ENCODE data around the gene THBD. TPM values are rescaled to one million over a fixed set of nuclear protein-coding genes. Genes with fewer than 3 reads are reported as not detected.

Gene THBD
- total and polyA plus RNA-seq, 2 of the 4 experiments (the other 2 are of a cell fraction) = 0.07 TPM; not detected in 1

- Histone ChIP-seq H3K9me1 (ENCODE audit: insufficient read depth, low read length) (no peaks in the 10 kb centered on the region), H2AFZ (replicated peaks; ENCODE audit: low read length, poor library complexity) (no peak overlapping the region), H3K4me3 (ENCODE audit: insufficient read depth, low read depth, low read length) (no peak overlapping the region), H3K56ac (ENCODE audit: extremely low read depth, insufficient read depth, low read length) (no peak overlapping the region), H2BK20ac (ENCODE audit: low read depth, low read length) (no peak overlapping the region), H3K79me1 (ENCODE audit: low read depth in 1 of 2, low read length in 2 of 2) (no peaks in the 10 kb centered on the region), H2BK5ac (ENCODE audit: low read depth, low read length, poor library complexity, severe bottlenecking) (no peak overlapping the region), H2BK15ac (ENCODE audit: low read depth, low read length) (no peak overlapping the region), H2AK5ac (ENCODE audit: low read depth, low read length) (no peak overlapping the region), H2BK120ac (ENCODE audit: low read depth, low read length) (no peak overlapping the region), H3K18ac (ENCODE audit: low read depth, low read length) (no peak overlapping the region), H3K4me2 (ENCODE audit: low read depth, low read length) (no peak overlapping the region), H3K14ac (replicated peaks; ENCODE audit: low read depth, low read length) (no peak overlapping the region), H3K23ac (ENCODE audit: low read depth, low read length) (no peak overlapping the region), H4K5ac (ENCODE audit: low read depth, low read length) (no peak overlapping the region), H4K91ac (ENCODE audit: insufficient read depth, low read depth, low read length) (no peak overlapping the region), H2AK9ac (replicated peaks; ENCODE audit: low read depth, low read length, poor library complexity) (no peak overlapping the region), H3K4me1 (ENCODE audit: control insufficient read depth, insufficient read depth, low read length) (no peaks in the 10 kb centered on the region), H3K9me3 (ENCODE audit: control insufficient read depth, insufficient read depth, low read length) (no peaks in the 10 kb centered on the region), H3K27ac (ENCODE audit: insufficient read depth, low read length) (no peak overlapping the region), H3K36me3 (ENCODE audit: control insufficient read depth, insufficient read depth, low read length) (no peaks in the 10 kb centered on the region), H4K20me1 (ENCODE audit: insufficient read depth, low read length) (no peaks in the 10 kb centered on the region), H3K9ac (ENCODE audit: low read depth, low read length) (no peak overlapping the region), H3K4ac (ENCODE audit: low read depth, low read length) (no peak overlapping the region), H3K27me3 (ENCODE audit: control insufficient read depth, insufficient read depth, low read length) (peaks cover 4% of the 10 kb centered on the region), H4K8ac (ENCODE audit: low read depth in 2 of 2, low read length in 2 of 2) (no peak overlapping the region)
- DNase-seq (no peak), ATAC-seq (ENCODE audit: low read depth) (no peak)
- intact Hi-C loops (cut with micrococcal nuclease) = no loop called here
- WGBS, 2 experiments (ENCODE audit: extremely low coverage in 2 of 2, insufficient read length in 1 of 2) = 0% methylated on average over 1 of the region's 6 CpGs; no CpG with 5 or more reads in 1 of the 2 experiments
- BruUV-seq (replicated peaks) = no TSS peak
- dilution Hi-C loops (cut with HindIII; ENCODE audit: low sequenced_read_pairs, unreplicated experiment) = no loop called here
- ChIA-PET POLR2A (ENCODE audit: unreplicated experiment) (no interaction called here), CTCF (no interaction called here)
- in situ Hi-C loops (cut with MboI; ENCODE audit: low sequenced_read_pairs) = no loop called here
- no peak for TF ChIP-seq CEBPB (IDR thresholded peaks at IDR 0.05; ENCODE audit: low read depth, low read length)
- TF ChIP-seq FOS (IDR thresholded peaks at IDR 0.05; ENCODE audit: low read depth, low read length) = no peak
- no peak for TF ChIP-seq BHLHE40 (IDR thresholded peaks at IDR 0.05; ENCODE audit: low read depth, low read length)
- no peak for TF ChIP-seq RCOR1 (IDR thresholded peaks at IDR 0.05; ENCODE audit: insufficient replicate concordance, low read length)
- TF ChIP-seq POLR2A (IDR thresholded peaks at IDR 0.05; ENCODE audit: low read depth, low read length) = no peak
- TF ChIP-seq USF2 (IDR thresholded peaks at IDR 0.05; ENCODE audit: low read depth, low read length) = no peak
- no peak for TF ChIP-seq CHD1 (IDR thresholded peaks at IDR 0.05; ENCODE audit: low read depth, low read length)
- TF ChIP-seq MAFK (IDR thresholded peaks at IDR 0.05; ENCODE audit: low read depth, low read length) = no peak
- TF ChIP-seq RAD21 (IDR thresholded peaks at IDR 0.05; ENCODE audit: low read length) = no peak
- TF ChIP-seq ELK1 (IDR thresholded peaks at IDR 0.05; ENCODE audit: borderline replicate concordance, low read depth, low read length) = no peak
- no peak for TF ChIP-seq RFX5 (IDR thresholded peaks at IDR 0.05; ENCODE audit: low read depth, low read length)
- no peak for TF ChIP-seq MXI1 (IDR thresholded peaks at IDR 0.05; ENCODE audit: borderline replicate concordance, low read depth, low read length)
- TF ChIP-seq NFE2L2 (IDR thresholded peaks at IDR 0.05; ENCODE audit: low read depth, low read length) = no peak
- TF ChIP-seq MAZ (IDR thresholded peaks at IDR 0.05; ENCODE audit: borderline replicate concordance, low read depth, low read length) = no peak
- TF ChIP-seq CTCF (conservative IDR thresholded peaks at IDR 0.05; ENCODE audit: low read depth, low read length) = no peak
These were observed 49.1 kb downstream of the THBD start for GRCh38 chr20:23000232-23000947.
